Brain pericyte (primary cell): ENCODE measurements around the gene PHAF1.

ENCODE experiments used
- DNase-seq: peaks from one replicate; pipeline ENCODE4 v3.0.0-alpha.2; 2012; ENCODE audit warnings: low read depth, low spot score

PHAF1 gene

DNA sequence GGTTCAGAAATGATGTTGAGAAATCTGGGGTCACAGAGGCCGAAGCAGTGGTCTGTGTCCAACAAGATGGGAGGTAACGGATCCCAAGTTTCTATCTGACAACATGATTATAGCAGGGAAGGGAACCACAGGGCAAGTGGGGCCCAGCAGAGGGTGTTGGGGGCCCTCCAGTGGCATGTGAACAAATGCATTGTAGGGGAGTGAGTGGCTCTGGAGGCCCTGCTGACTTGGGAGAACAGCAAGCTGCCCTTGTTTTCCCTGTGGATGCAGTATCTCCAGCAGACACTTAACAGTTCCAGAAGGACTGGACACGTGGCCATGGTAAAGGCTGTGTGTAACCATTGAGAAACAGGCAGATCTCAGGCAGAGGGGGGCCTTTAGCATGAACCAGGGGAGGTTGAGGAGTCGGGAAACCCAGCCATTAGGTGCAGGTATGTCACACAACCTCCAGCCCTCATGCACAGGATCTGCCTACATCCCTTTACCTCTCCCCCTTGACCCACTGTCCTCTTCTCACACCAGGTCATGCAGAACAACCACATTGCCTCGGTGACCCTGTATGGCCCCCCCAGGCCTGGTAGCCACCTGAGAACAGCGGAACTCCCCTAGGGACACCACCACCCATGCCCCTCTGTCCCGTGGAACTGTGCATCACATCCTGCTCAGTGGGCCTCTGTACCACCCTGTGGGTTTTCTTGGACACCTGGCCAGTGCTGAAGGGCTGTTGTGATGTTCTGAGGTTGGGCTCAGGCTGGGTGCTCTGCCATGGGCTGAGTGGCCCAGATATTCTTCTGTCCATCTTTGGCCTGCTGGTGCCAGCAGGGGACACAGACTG is 37.0 kb downstream of the PHAF1 start:
- no peak for DNase-seq

DNA sequence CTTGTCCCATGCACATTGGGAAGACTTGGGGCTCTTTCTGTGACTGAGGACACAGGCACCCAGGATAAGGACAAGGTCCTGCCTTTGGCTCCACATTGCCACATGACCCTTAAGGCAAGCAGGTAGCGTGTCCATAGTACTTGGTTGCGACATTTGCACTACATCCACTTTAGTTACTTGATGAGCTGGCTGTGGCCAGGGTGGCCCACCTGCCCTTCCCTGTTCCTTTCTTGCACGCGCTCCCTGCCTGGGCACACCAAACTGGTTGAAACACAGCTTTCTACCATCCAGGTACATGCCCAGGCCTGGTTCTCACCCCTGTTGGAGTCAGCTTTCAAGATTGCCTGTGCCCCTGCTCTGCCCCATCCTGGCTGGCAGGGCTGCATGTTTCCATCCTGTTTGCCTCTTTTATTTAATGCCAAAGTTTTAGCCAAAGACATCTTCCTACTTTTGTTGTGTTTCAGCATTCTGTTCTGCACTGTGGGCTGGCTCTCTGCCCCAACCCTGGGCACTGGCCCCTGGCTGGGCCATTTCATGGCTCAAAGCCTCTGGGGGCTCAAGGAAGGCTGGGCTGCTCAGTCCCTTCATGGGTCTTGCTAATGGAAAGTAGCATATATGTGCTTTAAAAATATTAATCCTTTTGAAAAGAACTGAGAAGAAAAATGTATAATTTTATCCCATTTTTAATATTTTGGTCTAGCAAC is 37.8 kb downstream of the PHAF1 start:
- DNase-seq, result no peak

DNA sequence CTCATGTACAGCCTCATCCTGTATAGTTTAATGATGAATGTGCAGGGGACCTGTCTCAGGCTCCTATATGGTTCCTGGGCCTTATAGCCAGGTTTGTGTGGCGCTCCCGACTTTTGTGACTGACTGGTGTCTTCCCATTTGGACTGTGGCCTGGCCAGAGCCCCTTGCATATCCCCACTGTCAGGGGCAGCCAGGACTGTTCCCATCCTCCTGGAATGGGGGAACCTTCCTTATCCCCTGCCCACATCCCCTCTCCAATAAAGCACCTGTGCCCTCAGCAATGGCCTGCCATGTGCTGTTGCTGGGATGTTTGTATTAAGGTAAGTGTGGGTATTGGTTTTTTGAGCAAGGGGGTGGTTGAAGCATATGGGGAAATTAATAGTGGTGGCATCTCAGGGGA is 38.5 kb downstream of the PHAF1 start:
- no peak for DNase-seq

DNA sequence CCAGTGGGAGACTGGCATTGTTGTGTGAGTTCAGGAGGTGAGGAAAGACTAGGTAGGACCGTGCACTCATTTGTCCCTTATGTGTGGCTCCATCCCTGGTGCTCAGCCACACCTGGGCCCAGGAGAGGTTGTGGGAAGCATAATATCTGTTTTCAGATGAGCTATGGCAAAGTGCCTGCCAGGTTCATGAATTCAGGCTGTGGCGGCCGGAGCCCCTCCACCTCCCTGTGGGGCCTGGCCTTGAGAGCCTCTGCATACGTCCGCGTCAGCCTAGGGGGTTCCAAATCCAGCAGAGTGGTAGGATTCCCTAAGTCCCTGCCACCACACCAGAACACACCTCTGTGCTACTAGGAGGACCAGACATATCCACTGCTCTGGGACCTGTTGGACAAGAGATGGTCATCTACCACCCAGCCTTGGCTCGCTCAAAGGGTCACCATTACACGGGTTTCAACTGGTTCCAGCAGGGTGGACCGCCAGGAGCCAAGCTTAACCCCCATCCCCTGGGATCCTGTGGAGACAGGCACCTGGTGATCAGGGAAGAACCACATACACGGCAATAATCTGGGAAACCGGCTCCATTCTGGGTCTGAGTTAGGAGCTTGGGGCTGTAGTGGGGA is 39.0 kb downstream of the PHAF1 start:
- DNase-seq, result no peak

DNA sequence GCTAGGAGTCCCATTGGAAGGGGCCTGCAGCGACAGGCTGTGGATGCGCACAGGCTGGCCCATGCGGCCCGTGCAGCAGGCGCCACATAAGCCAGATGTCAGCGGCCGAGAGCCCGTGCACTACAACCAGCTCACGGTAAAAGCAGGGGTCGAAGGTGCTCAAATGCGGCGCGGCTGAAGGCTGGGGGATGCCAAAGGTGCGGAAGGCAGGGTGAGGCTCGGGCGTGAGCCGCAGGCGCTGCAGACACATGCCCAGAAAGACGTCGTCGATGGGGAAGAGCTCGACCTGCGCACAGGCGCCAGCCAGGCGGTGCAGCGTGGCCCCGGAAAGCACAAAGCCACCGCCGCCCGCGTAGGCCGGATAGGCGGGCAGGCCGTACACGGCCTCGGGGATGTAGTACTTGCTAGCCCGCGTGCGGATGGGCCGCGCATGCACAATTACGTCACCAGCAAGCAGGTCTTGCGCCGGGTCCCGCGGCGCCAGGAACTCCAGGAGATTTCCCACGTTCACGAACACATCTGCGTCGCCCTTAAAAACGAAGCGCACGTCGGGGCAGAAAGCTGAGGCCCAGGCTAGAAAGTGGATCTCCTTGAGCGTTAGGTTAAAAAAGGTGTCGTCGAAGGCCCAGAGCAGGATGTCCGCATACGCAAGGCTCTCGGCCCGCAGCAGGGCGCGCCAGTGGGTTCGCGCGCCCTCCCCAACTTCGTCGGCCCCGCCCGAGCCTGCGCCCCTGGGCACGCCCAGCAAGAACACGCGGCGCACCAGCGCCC is 39.7 kb downstream of the PHAF1 start:
- no peak for DNase-seq

DNA sequence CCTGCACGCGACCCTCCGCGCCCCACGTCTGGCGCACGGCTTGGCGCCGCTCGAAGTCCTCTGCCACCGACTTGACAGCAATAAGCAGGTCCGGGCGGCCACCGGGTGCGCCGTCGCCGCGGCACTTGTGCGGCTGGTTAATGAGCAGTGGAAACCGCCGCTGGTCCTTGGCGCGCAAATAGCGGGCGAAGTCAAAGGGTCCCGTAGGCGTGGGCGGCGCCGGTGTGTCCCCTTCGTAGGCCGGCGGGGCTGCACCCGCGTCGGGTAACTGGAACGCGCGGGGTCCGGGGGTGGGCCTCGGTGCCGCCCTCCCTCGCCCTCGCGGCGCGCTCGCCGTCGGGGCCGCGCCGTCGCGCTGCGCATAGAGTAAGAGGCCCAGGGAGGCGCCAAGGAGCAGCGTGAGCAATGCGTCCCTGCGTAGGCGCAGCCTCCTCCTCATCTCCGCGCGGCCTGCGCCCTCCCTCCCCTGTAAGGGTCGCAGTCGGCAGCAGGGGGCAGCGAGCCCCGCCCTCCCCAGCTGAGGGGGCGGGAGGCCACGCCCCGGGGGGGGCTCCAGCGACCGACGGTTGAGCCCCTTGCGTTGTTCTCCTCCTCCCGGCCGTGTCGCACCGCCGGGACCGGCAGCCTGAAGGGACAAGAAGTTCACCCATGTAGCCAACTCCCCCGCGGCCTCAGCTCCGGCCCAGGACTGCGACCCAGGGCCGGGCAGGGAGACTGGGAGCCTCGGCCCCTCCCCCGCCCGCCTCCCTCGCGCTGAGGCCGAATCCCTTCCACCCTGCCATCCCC is 40.5 kb downstream of the PHAF1 start:
- no peak for DNase-seq

DNA sequence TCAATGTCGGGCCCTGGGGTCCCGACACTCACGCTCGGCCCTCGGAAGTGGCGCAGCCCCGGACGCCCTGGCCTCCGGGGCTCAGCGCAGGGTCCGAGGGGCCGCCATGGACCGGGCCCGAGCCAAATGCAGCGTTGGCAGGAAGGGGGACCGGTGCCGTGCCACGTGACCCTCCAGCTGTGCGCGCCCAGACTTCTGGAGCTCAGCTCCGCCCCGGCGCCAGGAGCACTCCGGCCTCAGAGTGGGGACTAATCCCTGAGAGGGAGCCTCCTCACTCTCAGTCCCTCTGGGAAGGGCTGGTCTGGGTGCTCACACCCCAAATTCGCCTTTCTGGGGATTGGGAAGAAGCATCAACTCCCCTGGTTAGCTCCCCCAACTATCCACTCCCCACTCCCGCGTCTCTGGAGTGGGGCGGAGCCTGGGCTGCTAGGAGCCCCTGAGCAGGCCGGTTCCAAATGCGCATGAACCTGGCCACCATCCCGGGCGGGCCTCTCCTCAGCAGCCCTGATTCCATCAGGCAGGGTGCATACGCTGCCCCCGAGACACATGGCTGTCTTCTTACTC is 41.2 kb downstream of the PHAF1 start, which contains the start of gene B3GNT9:
TSS of gene B3GNT9 (minus strand) at position 166 of the 564 bp plus-strand sequence. CDS start 513 bp downstream, outside the sequence.
- DNase-seq, result no peak

DNA sequence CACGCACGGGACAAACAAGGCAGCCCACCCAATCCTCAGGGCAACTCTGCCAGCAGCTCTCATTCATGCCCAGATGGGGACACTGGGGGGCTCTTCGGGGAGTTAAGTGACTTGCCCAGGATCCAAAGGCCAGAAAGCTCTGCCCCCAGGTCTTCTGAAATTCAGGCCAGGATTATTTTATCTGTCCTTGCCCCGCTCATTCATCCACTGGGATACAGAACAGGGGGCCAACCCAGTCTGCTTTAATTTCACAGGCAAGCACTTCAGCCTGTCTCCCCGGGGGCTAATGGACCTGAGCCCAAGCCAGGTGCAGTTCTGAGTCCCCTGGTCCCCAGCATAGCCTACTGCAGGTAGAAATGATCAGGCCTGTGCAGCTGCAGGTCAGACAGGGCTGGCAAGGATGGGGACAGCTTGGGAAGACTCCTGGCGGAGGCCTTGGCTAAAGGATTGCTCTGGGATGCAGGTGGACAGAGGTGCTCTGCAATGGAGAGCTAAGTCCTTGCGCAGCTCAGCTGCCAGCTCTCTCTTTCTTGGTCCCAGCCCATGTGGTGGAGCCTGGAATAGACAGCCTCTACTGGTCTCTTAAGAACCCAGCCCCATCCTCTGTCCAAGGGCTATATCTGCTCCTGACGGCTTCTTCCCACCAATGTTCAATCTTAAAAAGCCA is 41.8 kb downstream of the PHAF1 start:
- DNase-seq, result no peak

DNA sequence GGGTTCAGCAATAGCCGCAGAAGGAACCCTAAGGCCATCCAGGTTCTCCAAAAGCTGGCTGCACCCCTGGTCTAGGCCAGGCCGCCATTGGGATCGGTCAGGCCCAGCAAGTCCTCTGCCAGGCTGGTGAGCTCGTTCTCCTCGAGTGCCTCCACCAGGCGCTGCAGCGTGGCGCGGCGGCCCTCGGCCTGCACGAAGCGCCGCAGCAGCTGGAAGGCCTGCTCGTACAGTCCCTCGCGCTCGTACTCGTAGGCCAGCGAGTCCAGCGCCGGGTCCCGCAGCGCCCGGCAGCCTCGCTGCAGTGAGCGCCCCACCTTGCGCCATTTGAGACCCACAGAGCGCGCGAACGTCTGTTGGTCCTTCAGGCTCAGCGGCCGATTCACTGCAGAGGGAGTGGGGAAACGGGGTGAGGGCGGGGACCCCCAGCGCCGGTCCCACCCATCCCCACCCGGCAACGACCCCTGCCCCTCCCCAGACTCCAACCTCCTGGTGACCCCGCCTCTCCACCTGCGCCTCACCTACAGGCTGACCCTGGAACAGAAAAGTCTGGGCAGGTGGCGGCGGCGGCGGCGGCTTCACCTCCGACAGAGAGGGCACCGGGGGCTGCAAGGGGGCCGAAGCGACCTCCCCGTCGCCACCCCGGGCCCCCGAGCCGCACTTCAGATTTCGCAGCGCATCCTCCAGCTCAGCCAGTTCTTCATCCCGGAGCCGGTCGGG is 45.0 kb downstream of the PHAF1 start:
- DNase-seq, result no peak

DNA sequence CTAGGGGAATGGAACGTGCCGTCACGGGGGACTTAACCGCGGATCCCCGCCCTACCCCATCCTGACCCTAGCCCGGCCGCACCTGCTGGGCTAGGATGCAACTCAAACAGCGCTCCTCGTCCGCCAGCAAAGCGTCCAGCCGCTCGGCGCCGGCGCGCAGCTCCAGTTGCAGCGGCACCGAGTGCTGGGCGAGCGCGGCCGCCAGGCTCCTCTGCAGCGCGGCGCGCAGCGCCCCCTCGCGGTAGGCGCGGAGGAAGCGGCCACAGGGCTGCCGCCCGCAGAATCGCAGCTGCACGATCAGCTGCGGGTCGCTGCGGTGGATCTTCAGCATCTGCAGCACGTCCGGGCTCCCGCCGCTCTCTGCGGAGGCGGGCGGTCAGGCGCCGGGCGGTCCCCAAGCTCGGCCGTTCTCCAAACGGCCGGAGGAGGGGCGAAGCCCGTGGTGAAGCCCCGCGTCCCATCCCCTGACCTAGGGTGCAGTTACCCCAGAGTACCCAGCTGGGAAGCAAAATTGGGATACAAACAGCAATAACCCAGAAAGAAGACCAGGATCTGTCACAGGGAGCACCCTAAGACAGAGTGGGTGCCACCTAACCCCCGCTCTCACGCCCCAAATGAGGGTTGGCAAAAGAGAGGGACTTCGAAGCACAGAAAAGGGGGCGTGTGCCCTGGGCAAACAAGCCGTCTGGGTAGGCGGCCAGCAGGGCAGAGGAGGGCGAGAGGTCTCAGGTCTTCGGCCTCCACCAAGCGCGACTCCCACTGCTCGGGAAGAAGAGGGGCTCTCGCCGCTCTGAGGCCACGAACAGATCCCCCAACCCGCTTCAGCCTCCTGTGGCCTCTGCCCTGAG is 45.8 kb downstream of the PHAF1 start:
- no peak for DNase-seq

DNA sequence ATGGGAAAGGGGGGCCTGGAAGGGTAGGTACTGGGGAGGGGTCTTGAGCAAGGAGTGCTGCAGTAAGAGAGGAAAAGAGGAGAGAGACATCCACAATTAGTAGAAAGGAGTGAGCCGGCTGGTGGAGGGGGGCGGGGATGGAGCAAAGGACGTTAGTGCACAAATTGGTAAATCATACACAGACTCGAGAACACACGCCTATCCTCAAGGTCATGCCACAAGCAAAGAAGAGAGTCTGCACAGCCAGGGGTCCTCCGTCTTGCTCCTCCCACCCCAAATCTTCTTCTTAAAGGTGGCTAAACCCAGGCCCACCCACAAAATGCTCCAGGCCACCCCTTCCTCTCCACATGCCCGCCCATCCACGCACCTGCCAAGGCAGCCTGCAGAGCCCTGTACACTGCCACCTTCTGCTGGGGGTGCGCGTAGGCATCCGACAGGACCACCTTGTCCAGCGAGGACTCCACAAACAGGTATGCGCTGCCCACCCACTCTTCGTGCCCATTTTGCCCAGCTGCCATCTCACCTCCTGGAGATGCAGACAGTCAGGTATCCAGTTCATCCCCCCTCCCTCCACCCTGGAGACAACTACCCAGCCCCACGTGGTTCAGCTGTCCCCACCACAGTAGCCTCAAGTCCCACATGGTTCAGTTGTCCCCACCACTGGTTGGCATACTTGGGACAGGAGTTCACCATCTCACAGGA is 46.6 kb downstream of the PHAF1 start:
- no peak for DNase-seq

DNA sequence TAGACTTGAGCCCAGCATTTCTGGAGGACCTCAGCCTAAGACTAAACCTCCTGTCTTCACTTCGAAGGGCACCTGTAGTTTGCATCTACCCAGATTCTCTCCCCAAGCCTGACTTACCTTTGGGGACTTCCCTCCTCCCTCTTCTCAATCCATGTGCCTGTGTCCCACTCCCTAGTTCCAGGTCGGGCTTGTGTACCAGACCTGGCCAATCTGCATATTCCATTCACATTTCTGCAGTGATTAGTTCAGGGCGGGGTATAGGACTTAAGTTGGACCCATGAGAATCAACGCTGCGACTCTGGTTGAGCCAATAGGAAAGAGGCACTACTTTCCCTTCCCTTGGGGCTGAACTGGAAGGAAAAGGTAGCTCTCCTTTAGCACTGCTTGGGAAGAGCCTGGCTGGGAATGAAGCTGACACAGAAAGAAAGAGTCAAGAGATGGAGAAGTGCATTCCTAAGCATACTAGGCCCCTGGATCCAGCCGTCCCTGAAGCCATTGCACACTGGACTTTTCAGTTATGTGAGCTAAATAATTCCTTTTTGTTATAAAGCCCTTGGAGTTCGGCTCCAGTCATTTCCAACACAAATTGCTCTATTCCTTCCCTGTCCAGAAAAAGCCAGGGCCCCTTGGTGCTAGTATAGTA is 47.5 kb downstream of the PHAF1 start:
- DNase-seq, result no peak

DNA sequence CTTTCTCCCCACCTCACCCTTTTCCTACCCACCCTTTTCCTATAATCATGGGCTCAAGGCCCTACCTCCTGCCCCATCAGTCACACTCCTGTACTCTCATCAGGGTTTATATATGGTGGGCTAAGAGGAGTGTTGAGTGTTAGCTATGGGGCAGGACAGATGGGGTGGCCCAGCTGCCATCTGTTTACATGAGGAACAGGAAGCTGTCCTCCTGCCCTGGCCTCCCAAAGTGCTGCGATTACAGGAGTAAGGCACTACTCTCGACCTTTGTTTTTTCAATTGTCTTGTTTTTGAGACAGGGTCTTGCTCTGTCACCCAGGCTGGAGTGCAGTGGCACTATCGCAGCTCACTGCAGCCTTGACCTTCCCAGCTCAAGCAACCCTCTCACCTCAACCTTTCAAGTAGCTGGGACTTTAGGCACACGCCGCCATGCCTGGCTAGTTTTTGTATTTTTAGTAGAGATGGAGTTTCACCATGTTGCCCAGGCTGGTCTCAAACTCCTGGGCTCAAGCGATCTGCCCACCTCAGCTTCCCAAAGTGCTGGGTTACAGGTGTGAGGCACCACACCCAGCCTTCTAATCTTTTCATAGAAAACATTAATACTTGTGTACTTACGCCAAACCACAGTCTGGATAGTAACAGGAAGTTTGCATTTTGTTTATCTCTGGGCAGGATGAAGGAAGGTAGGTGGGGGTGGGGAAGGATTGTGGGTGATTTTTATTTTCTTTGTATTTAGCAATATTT is 48.3 kb downstream of the PHAF1 start:
- no peak for DNase-seq

DNA sequence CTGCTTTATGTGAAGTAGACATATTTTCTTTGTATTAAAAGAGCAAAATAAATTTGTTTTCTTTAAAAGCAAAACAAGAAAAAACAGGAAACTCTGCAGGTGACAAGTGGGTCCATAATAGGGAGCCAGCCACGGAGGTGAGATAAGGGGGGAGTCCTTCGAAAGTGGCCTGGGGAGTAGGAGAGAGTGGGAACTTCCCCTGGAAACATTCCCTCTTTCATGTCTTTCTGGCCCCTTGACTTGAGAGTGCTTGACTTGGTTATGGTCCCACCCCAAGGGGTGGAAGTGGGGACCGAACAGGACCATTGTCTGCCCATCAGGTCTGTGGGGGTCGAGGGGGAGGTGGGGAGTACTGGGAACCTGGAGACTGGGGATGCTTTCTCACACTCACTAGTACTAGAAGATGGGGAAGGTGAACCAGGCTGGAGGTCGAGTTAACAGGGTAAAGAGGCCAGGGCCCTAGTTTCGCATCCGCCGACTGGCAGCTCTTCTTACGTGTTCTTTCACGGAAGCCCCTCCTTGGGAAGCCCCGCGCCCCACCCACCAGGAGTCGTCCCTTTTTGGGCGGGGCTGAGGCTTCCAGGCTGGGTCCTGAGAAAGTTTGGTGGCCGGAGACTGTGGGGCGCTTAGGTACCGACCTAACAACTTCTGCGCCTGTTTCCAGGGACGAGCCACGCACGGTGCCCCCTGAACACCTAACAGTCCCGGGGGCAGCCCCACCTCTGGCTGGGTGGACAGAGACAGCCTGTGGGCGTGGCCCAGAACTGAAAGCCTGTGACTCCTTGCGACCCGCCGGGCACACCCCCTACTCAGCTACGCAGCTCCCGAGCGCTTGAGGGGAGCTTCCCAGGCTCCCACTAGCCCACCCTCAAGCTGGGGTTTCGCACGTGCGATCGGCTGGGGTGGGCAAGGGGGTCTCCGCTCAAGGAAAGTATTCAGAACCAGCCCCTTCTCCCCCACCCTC is 49.2 kb downstream of the PHAF1 start:
- no peak for DNase-seq

DNA sequence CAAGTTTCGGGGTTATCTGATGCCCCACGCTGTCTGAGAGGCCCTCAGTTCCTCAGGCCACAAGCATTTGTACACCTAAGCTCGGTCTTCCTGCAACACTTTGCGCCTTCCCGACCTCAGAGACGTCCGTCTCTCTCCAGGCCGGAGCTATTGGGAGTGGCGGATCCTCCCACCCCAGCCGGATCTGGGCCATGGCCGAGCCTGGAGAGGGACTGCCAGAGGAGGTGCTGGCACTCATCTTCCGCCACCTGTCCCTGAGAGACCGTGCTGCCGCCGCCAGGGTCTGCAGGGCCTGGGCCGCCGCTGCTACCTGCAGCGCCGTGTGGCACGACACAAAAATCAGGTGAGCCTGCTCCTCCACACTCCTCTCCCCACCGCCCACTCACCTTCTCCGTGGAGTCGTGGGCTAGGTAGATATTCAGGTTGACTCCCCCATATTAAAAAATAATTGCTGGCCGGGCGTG is 51.9 kb downstream of the PHAF1 start:
- no peak for DNase-seq
